DOHH2 (cell line): ENCODE data around the gene PKD1.

Experiments
- H3F3A ChIP-seq: fragments of 200-600 bp; sonication (generic), shearing (Covaris generic); 2 replicates; pipeline ENCODE4 v1.6.0; 2016; ENCODE audit warnings: antibody characterized with exemption, mild to moderate bottlenecking; ENCODE audit not compliant: control insufficient read depth, insufficient read depth
- H3K27ac ChIP-seq: fragments of 200-600 bp; sonication (generic); 2 replicates; pipeline ENCODE4 v1.5.1; 2014; ENCODE audit warnings: low read depth, mild to moderate bottlenecking, low read length, moderate library complexity
- H3K27me3 ChIP-seq: fragments of 200-600 bp; sonication (generic); 2 replicates; pipeline ENCODE4 v1.6.1; 2014; ENCODE audit warnings: mild to moderate bottlenecking, low read length, mixed read lengths; ENCODE audit not compliant: control insufficient read depth
- H3K36me3 ChIP-seq: fragments of 200-600 bp; sonication (generic); 2 replicates; pipeline ENCODE4 v1.6.1; 2014; ENCODE audit warnings: mild to moderate bottlenecking, low read length, moderate library complexity, mixed read lengths; ENCODE audit not compliant: control insufficient read depth
- H3K4me1 ChIP-seq: fragments of 200-600 bp; sonication (generic); 2 replicates; pipeline ENCODE4 v1.6.1; 2014; ENCODE audit warnings: mild to moderate bottlenecking, low read length, mixed read lengths; ENCODE audit not compliant: control insufficient read depth
- H3K4me2 ChIP-seq: fragments of 200-600 bp; sonication (generic); 2 replicates; pipeline ENCODE4 v1.6.0; 2014; ENCODE audit warnings: mild to moderate bottlenecking, low read length, moderate library complexity
- H3K4me3 ChIP-seq: fragments of 200-600 bp; sonication (generic); 2 replicates; pipeline ENCODE4 v1.5.1; 2014; ENCODE audit warnings: mild to moderate bottlenecking, low read length, mixed read lengths
- H3K79me2 ChIP-seq: fragments of 200-600 bp; sonication (generic); 2 replicates; pipeline ENCODE4 v1.6.1; 2014; ENCODE audit warnings: mild to moderate bottlenecking, low read length, mixed read lengths; ENCODE audit not compliant: control insufficient read depth
- H3K9me2 ChIP-seq: fragments of 200-600 bp; sonication (generic); replicated peaks from 2 replicates; pipeline ENCODE4 v1.6.1; 2014; ENCODE audit warnings: mild to moderate bottlenecking, low read length, mixed read lengths; ENCODE audit not compliant: control insufficient read depth
- H3K9me3 ChIP-seq: fragments of 200-600 bp; sonication (generic); 2 replicates; pipeline ENCODE4 v1.6.1; 2014; ENCODE audit warnings: antibody characterized with exemption, low read length, mixed read lengths; ENCODE audit not compliant: control insufficient read depth, insufficient read depth
- H4K20me1 ChIP-seq: fragments of 200-600 bp; sonication (generic); 2 replicates; pipeline ENCODE4 v1.6.0; 2014; ENCODE audit warnings: low read depth, mild to moderate bottlenecking, antibody characterized with exemption, low read length, moderate library complexity; ENCODE audit not compliant: control insufficient read depth, insufficient read depth
- CTCF ChIP-seq: fragments of 200-600 bp; sonication (generic); IDR thresholded peaks from one replicate; pipeline ENCODE4 v1.5.1; 2014; ENCODE audit warnings: antibody characterized with exemption, mild to moderate bottlenecking, low read depth, low read length; ENCODE audit not compliant: poor library complexity, severe bottlenecking
- EZH2phosphoT487 ChIP-seq: fragments of 200-600 bp; sonication (generic); IDR thresholded peaks from 2 replicates; pipeline ENCODE4 v1.6.1; 2017; ENCODE audit warnings: borderline replicate concordance, mild to moderate bottlenecking, antibody characterized with exemption, low read length, moderate library complexity, mixed read lengths

Gene PKD1

GRCh38 chr16:2045965-2046892, 89.5 kb downstream of the PKD1 start:
- no peak overlapping the region for H3K27ac ChIP-seq

DNA sequence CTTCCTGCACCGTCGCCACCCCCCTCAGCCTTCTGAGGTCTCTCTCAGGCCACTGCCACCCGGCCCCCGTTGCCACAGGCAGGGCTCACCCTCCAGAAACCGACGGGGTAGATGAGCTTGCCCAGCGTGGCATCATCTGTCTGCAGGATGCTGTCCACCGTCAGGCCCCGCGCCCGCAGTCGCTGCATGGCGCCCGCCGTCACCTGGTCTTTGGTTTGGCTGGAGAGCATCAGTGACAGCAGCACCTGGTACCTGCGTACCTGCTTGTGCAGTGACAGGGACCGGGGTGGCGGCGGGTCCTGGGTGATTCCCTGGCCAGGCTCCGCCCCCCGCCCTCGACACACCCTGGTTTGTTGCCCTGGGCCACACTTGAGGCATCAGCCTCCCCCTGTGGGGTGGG, 91.2 kb downstream of the PKD1 start:
- Histone ChIP-seq H3K4me2 (no peak overlapping the region), H3K4me3 (no peak overlapping the region), H3K27me3 (no peaks in the 10 kb centered on the region), H3K4me1 (peaks cover 30% of the 10 kb centered on the region), H4K20me1 (no peaks in the 10 kb centered on the region), H3K9me2 (no peaks in the 10 kb centered on the region), H3F3A (no peaks in the 10 kb centered on the region), H3K27ac (no peak overlapping the region), H3K9me3 (no peaks in the 10 kb centered on the region), H3K36me3 (peaks cover 10% of the 10 kb centered on the region), H3K79me2 (peaks cover 28% of the 10 kb centered on the region)
- TF ChIP-seq CTCF (no peak), EZH2phosphoT487 (no peak)

More at GRCh38 chr16:2045965-2046892, 89.5 kb downstream of the PKD1 start:
- no peak for TF ChIP-seq EZH2phosphoT487
- TF ChIP-seq CTCF: no peak
- Histone ChIP-seq H3K9me3 (no peaks in the 10 kb centered on the region), H3F3A (no peaks in the 10 kb centered on the region), H3K27me3 (no peaks in the 10 kb centered on the region), H3K4me2 (peak overlapping the region; percentile 100), H3K36me3 (peaks cover 11% of the 10 kb centered on the region), H4K20me1 (no peaks in the 10 kb centered on the region), H3K9me2 (no peaks in the 10 kb centered on the region), H3K4me1 (peaks cover 30% of the 10 kb centered on the region), H3K4me3 (peak overlapping the region; percentile 96), H3K79me2 (peaks cover 28% of the 10 kb centered on the region)

GRCh38 chr16:2043667-2044451, 91.8 kb downstream of the PKD1 start:
- no peak for TF ChIP-seq CTCF
- no peak for TF ChIP-seq EZH2phosphoT487
- no peaks in the 10 kb centered on the region for H4K20me1 ChIP-seq
- no peaks in the 10 kb centered on the region for H3K27me3 ChIP-seq
- peaks cover 26% of the 10 kb centered on the region for H3K4me1 ChIP-seq
- peaks cover 23% of the 10 kb centered on the region for H3K79me2 ChIP-seq
- no peak overlapping the region for H3K4me2 ChIP-seq
- H3K27ac ChIP-seq: no peak overlapping the region
- no peaks in the 10 kb centered on the region for H3K9me3 ChIP-seq
- no peaks in the 10 kb centered on the region for H3K9me2 ChIP-seq
- no peaks in the 10 kb centered on the region for H3F3A ChIP-seq
- H3K36me3 ChIP-seq: peaks cover 10% of the 10 kb centered on the region
- no peak overlapping the region for H3K4me3 ChIP-seq
